Measurements from ENCODE around the gene ORM1. TPM values are rescaled to one million over a fixed set of nuclear protein-coding genes. Genes with fewer than 3 reads are reported as not detected.

The ORM1 gene
- total RNA-seq, 1 experiment from 2014 or later: not detected

- H2AFZ ChIP-seq (ENCODE audit: low read length): no peak overlapping the region
- H3K36me3 ChIP-seq (ENCODE audit: low read depth, low read length): no peaks in the 10 kb centered on the region; the same call in 1 of the 2 replicates
- peaks cover 12% of the 10 kb centered on the region for H3K4me1 ChIP-seq (ENCODE audit: insufficient read depth, low read length)
- H3F3A ChIP-seq (ENCODE audit: low read length, unreplicated experiment): no peaks in the 10 kb centered on the region
- no peak overlapping the region for H3K4me3 ChIP-seq (ENCODE audit: low read length)
- ATAC-seq (no peak), DNase-seq (no peak)
- no peak overlapping the region for H3K4me2 ChIP-seq (ENCODE audit: low read length)
- ChIA-PET POLR2A (ENCODE audit: unreplicated experiment) (no interaction called here), CTCF (no interaction called here)
- no peaks in the 10 kb centered on the region for H3K79me2 ChIP-seq (ENCODE audit: low read length)
- no TSS peak for BruUV-seq (replicated peaks)
- no peak overlapping the region for H3K27ac ChIP-seq (ENCODE audit: low read length)
- H3K27me3 ChIP-seq (ENCODE audit: low read length): no peaks in the 10 kb centered on the region
- TF ChIP-seq EZH2 (IDR thresholded peaks at IDR 0.05; ENCODE audit: low read length, unreplicated experiment): no peak
- no peak for TF ChIP-seq CTCF (conservative IDR thresholded peaks at IDR 0.05; ENCODE audit: low read depth, low read length)
- TF ChIP-seq EZH2phosphoT487 (IDR thresholded peaks at IDR 0.05; ENCODE audit: borderline replicate concordance, low read length): no peak
- no peaks in the 10 kb centered on the region for H3K9me3 ChIP-seq (ENCODE audit: low read length)
- H3K9me2 ChIP-seq (replicated peaks; ENCODE audit: low read length): no peaks in the 10 kb centered on the region
- no peak overlapping the region for H3K9ac ChIP-seq (ENCODE audit: low read length)
- intact Hi-C loops (cut with micrococcal nuclease): no loop called here
- H4K20me1 ChIP-seq (ENCODE audit: low read length): no peaks in the 10 kb centered on the region
Measured at GRCh38 chr9:114347675-114348074, 24.8 kb downstream of the ORM1 start.

- Histone ChIP-seq H3K27me3 (ENCODE audit: low read length) (no peaks in the 10 kb centered on the region), H3K79me2 (ENCODE audit: low read length) (no peaks in the 10 kb centered on the region), H3K27ac (ENCODE audit: low read length) (peak overlapping the region; percentile 12; the same call in 1 of the 2 replicates), H2AFZ (ENCODE audit: low read length) (no peak overlapping the region), H3K9ac (ENCODE audit: low read length) (no peak overlapping the region), H3K4me3 (ENCODE audit: low read length) (no peak overlapping the region), H3K4me2 (ENCODE audit: low read length) (no peak overlapping the region), H4K20me1 (ENCODE audit: low read length) (no peaks in the 10 kb centered on the region), H3K9me3 (ENCODE audit: low read length) (no peaks in the 10 kb centered on the region), H3K4me1 (ENCODE audit: insufficient read depth, low read length) (peaks cover 12% of the 10 kb centered on the region), H3K9me2 (replicated peaks; ENCODE audit: low read length) (no peaks in the 10 kb centered on the region), H3F3A (ENCODE audit: low read length, unreplicated experiment) (no peaks in the 10 kb centered on the region), H3K36me3 (ENCODE audit: low read depth, low read length) (no peaks in the 10 kb centered on the region; the same call in 1 of the 2 replicates)
- intact Hi-C loops (cut with micrococcal nuclease): no loop called here
- ChIA-PET POLR2A (ENCODE audit: unreplicated experiment) (no interaction called here), CTCF (no interaction called here)
- TF ChIP-seq EZH2phosphoT487 (IDR thresholded peaks at IDR 0.05; ENCODE audit: borderline replicate concordance, low read length) (no peak), CTCF (conservative IDR thresholded peaks at IDR 0.05; ENCODE audit: low read depth, low read length) (no peak), EZH2 (IDR thresholded peaks at IDR 0.05; ENCODE audit: low read length, unreplicated experiment) (no peak)
- no TSS peak for BruUV-seq (replicated peaks)
- ATAC-seq: no peak
- no peak for DNase-seq
Measured at GRCh38 chr9:114348261-114348905, 25.5 kb downstream of the ORM1 start.

DNA sequence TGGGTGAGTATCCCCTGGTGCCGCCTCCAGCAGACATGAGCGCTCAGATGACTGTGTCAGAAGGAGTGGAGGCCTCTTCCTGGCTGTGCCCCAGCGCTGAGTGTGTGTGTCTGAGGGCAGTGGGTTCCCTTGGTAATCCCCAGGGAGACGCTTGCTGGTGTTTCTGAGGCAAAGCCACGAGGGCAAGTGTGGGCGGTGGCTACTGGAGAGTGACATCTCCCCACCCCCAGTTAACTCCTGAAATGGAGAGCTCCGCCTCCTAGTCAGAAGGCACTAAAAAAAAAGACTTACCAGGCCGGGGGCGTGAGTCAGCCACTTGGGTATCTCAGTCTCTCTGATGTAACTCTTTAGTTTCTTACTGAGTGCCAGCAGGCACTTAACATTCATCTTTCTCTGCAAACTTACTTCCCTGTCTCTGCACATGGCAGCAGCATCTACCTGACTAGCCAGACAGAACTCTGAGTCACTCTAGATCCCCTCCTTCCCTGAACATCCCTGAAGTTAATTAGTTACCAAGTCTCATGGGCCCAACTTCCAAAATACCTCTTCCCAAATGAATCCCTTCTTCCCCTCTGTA is 26.1 kb downstream of the ORM1 start:
- H3K27me3 ChIP-seq (ENCODE audit: low read length): no peaks in the 10 kb centered on the region
- no peaks in the 10 kb centered on the region; the same call in 1 of the 2 replicates for H3K36me3 ChIP-seq (ENCODE audit: low read depth, low read length)
- ATAC-seq (peak; percentile 87), DNase-seq (peak; percentile 72)
- peak overlapping the region; percentile 29; the same call in 1 of the 2 replicates for H3K27ac ChIP-seq (ENCODE audit: low read length)
- no peaks in the 10 kb centered on the region for H3F3A ChIP-seq (ENCODE audit: low read length, unreplicated experiment)
- H3K79me2 ChIP-seq (ENCODE audit: low read length): no peaks in the 10 kb centered on the region
- no peaks in the 10 kb centered on the region for H3K9me3 ChIP-seq (ENCODE audit: low read length)
- no peak for TF ChIP-seq EZH2phosphoT487 (IDR thresholded peaks at IDR 0.05; ENCODE audit: borderline replicate concordance, low read length)
- TF ChIP-seq EZH2 (IDR thresholded peaks at IDR 0.05; ENCODE audit: low read length, unreplicated experiment): no peak
- TF ChIP-seq CTCF (conservative IDR thresholded peaks at IDR 0.05; ENCODE audit: low read depth, low read length): no peak
- H3K4me3 ChIP-seq (ENCODE audit: low read length): no peak overlapping the region
- no peak overlapping the region for H3K9ac ChIP-seq (ENCODE audit: low read length)
- peaks cover 12% of the 10 kb centered on the region for H3K4me1 ChIP-seq (ENCODE audit: insufficient read depth, low read length)
- POLR2A ChIA-PET (ENCODE audit: unreplicated experiment): no interaction called here
- intact Hi-C loops (cut with micrococcal nuclease): no loop called here
- no TSS peak for BruUV-seq (replicated peaks)
- no peaks in the 10 kb centered on the region for H3K9me2 ChIP-seq (replicated peaks; ENCODE audit: low read length)
- H2AFZ ChIP-seq (ENCODE audit: low read length): no peak overlapping the region
- no peaks in the 10 kb centered on the region for H4K20me1 ChIP-seq (ENCODE audit: low read length)
- CTCF ChIA-PET: no interaction called here
- no peak overlapping the region for H3K4me2 ChIP-seq (ENCODE audit: low read length)
